LNCAP (cell line): ENCODE results near the gene LGALSL.
A peak's percentile ranks its signal among the peaks of the same experiment; 100 is the strongest.

ENCODE experiments used
- TF ChIP-seq, protein P1 (sequence below): fragments of 450-650 bp; IDR thresholded peaks from 2 replicates; pipeline ENCODE4 v1.5.1; 2017; ENCODE audit warnings: mild to moderate bottlenecking

Gene LGALSL

DNA sequence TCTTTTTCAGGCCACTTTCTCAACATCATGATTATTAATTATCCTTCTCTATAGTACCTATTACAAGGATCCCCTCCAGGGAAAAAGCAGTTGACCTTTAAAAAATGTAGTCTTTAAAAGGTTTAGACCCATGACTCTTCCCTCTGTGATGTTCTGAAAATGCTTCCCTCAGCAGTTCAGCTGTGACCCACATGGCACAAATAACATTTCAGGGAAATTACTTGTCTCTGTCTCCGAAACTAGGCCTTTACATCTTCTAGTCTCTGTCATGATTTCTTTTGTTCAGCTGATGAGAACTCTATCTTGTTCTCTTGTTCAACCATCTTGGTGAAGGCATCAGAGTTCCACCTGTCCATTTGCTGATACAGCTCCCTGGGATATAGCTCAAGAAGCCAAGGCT is 28.3 kb downstream of the LGALSL start:
- TF ChIP-seq, protein P1, sequence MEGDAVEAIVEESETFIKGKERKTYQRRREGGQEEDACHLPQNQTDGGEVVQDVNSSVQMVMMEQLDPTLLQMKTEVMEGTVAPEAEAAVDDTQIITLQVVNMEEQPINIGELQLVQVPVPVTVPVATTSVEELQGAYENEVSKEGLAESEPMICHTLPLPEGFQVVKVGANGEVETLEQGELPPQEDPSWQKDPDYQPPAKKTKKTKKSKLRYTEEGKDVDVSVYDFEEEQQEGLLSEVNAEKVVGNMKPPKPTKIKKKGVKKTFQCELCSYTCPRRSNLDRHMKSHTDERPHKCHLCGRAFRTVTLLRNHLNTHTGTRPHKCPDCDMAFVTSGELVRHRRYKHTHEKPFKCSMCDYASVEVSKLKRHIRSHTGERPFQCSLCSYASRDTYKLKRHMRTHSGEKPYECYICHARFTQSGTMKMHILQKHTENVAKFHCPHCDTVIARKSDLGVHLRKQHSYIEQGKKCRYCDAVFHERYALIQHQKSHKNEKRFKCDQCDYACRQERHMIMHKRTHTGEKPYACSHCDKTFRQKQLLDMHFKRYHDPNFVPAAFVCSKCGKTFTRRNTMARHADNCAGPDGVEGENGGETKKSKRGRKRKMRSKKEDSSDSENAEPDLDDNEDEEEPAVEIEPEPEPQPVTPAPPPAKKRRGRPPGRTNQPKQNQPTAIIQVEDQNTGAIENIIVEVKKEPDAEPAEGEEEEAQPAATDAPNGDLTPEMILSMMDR, result no peak

DNA sequence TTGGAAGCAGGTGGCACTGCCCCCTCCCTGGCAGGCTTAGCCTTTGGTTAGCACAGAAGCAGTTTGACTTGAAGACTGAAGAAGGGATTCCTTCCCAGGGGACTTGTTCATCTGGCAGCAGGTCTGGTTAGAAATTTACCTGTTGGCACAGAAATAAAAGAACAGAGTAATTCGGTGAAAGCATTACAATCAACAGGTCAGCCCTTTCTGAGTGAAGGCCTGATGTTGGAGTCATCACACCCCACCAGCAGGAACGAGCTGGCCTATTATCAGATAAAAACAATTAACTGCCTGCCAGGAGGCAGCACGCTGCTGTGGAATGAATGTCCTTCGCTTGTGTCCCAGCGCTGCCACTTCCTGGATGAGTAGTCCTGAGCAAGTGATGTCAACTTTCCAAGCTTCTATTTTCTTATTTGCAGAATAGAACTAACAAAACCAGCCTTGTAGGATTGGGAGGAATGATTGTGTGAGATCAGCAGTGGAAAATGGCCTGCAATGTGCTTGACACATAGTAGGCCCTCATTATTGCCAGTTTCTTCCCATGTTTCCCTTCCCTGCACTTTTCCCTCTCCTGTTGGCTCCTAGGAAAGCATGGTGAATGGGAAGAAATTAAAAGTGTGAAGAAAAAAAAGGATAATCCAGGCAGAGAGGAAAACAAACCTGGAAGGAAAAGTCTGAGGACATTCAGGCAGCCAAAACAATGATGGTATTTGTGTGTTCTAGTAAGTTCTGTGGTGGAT is 29.0 kb downstream of the LGALSL start:
- TF ChIP-seq, protein P1, result no peak

DNA sequence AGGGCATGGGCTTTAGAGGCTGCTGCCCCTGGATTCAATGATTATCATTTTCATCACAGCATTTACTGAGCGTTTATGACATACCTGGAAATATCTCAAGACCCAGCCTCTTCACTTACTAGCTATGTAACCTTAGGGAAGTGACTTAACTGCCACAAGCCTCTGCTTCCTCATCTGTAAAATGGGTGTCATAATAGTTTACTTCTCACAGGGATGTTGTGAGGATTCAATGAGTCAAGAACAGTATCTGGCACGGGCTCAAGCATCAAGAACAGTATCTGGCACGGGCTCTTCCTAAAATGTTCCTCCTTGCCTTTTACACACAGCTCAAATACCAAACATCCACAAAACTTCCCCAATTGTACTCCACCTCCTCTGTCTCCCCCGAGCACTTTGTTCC is 31.4 kb downstream of the LGALSL start:
- TF ChIP-seq, protein P1, result no peak

DNA sequence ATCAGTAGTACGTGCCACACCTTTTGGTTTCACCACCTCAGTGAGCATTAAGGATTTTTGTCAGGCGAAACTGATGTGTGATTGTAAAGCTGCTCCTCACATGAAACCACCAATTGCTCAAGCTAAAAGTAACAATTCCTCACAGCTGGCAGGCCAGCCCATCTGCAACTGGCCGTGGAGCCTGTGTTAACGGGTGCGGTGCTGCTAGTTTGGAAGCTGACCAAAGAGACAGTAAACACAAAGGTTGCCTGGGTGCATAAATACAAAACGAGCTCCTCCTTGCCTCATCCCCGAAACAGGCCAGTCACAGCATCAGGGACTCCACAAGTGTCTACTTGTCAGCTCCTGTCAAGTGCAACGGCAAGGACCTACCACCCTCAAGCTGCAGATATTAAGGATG is 32.0 kb downstream of the LGALSL start:
- TF ChIP-seq, protein P1, result no peak

DNA sequence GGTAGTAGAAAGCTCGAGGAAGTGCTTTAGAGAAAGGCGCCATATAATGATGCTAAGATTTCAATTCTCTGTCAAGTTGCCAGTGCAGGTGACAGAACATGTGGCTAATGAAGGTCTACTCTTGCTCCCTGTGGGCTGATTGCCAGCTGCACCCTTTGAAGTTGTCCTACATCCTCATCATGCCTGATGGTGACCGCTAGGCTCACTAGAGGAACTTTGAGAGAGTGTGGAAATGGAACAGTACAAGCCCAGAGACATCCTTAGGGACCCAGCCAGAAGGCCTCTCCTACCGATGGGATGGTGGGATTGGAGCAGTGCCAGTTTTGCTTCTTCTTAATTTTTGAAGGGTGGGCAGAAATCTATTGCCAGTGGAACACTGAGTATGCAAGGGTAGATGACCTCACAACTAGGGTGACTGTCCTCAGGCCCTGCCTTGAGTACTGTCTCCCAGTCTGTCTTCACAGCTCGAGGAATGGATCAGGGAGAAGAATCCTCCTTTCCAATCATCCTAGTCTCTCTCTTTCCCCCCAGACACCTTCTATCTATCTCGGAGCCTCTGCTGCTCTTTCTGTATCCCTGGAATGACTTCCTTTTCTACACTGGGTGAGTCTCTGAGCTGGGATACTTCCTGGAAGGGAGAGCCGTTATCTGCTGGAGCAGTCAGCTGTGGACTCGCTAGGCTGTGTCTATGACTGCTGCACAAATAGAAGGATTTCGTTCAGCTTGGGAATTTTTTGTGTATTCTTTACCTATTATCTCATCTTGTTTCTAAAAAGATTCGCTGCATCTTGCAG is 33.5 kb downstream of the LGALSL start:
- TF ChIP-seq, protein P1, result no peak

DNA sequence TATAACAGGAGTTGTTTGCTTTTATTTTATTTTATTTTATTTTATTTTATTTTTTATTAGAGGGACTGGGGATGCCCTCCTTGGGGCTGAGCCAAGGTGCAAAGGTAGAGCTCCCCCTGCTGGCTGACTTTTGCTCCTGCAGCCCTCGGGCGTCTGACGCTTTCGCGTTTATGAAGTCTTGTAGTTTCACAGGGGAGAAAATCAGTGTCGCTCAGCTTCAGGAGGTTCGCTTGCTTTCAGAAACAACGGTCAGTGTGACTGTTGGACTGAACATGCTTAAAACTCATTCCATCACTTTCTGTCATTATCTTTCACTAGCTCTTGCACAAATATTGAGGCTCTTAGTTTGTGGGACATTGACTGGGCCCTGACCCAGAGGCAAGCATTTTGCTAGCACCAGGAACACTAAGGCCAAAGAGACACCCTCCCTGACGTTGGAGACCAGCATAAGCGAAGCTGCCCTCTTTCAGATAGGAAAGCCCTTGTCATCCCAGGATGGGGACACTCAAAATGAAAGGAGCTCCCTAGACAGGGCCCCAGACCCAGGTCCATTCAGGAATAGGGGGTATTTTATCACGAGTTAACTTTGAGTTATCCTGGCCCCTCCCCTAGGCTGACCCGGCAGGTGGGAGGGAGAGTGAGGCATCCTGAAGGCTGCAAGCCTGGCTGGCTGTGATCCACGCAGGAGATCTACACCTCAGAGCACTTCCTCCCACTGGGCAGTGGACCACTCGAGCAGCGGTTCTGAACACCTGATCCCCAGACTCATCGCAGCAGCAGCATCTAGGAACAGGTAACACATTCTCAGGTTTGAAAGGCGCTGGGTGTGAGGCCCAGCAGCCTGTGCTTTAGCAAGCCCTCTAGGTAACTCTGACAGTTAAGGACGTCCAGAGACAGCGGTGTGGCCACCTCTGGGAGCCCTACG is 34.4 kb downstream of the LGALSL start:
- TF ChIP-seq, protein P1, result peak; percentile 69

DNA sequence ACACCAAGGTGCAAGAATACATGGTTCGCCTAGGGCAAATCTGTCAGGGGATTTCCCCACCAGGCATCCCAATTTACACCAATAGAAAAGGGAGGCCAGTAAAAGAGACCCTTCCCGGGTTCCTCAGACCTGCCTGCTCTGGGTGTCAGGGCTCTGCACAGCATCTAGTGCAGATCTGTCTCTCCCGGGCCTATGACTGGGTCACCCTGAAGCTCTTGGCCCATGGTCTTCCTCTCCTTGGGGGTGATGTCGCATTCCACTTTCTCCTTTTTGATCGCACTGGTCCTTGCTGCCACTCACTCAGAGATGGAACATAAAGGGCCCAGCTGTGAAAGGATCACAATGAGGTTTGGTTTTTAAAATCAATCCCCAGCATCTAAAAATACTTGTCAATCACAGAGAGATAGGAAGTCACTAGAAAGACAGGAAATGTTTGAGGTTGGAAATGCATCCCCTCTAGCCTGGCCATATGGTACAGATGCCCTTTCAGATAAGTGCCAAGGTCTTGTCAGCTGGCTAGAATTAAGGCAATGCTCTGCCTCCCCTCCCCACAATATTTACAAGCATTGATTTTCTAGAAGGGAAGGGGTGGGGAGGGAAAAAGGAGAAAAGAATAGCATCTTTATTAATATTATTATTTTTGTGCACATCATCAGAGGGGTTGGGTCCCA is 35.3 kb downstream of the LGALSL start:
- TF ChIP-seq, protein P1, result no peak
